ENCODE data around the gene NCBP3. TPM values are rescaled to one million over a fixed set of nuclear protein-coding genes. Genes with fewer than 3 reads are reported as not detected.

Gene NCBP3
- total RNA-seq, 4 donors from 2014 or later = 9.5 to 15.2 (median 14.5) TPM

GRCh38 chr17:3884188-3884587, 38.1 kb upstream of the NCBP3 start:
- H3K4me1 ChIP-seq = peaks cover 11 to 17% of the 10 kb centered on the region in 2 donors
- H3K36me3 ChIP-seq = no peaks in the 10 kb centered on the region
- no peak for DNase-seq
- H3K9me3 ChIP-seq = no peaks in the 10 kb centered on the region
- intact Hi-C loops (cut with DNase I; ENCODE audit: low total_unique reads) = no loop called here
- ATAC-seq = no peak
- no peaks in the 10 kb centered on the region for H3K27me3 ChIP-seq
- no peak overlapping the region for H3K4me3 ChIP-seq
- TF ChIP-seq POLR2A (IDR thresholded peaks at IDR 0.05) (no peak), CTCF (IDR thresholded peaks at IDR 0.05 in 4 of 5, conservative IDR thresholded peaks at IDR 0.05 in 1 of 5) (no peak)
- in situ Hi-C loops (cut with MboI; ENCODE audit: low sequenced_read_pairs in 4 of 4) = no loop called here
- H3K27ac ChIP-seq = no peak overlapping the region

GRCh38 chr17:3882276-3882675, 36.2 kb upstream of the NCBP3 start:
- no peaks in the 10 kb centered on the region for H3K36me3 ChIP-seq
- ATAC-seq (no peak), DNase-seq (no peak)
- H3K9me3 ChIP-seq = no peaks in the 10 kb centered on the region
- H3K27me3 ChIP-seq = no peaks in the 10 kb centered on the region
- intact Hi-C loops (cut with DNase I; ENCODE audit: low total_unique reads) (no loop called here), in situ Hi-C loops (cut with MboI; ENCODE audit: low sequenced_read_pairs in 4 of 4) (no loop called here)
- peaks cover 7 to 10% of the 10 kb centered on the region in 2 donors for H3K4me1 ChIP-seq
- no peak overlapping the region for H3K27ac ChIP-seq
- TF ChIP-seq POLR2A (IDR thresholded peaks at IDR 0.05) (no peak), CTCF (IDR thresholded peaks at IDR 0.05 in 4 of 5, conservative IDR thresholded peaks at IDR 0.05 in 1 of 5) (no peak)
- H3K4me3 ChIP-seq = no peak overlapping the region

- no peak for ATAC-seq
- in situ Hi-C loops (cut with MboI; ENCODE audit: low sequenced_read_pairs in 4 of 4) (no loop called here), intact Hi-C loops (cut with DNase I; ENCODE audit: low total_unique reads) (no loop called here)
- no peaks in the 10 kb centered on the region for H3K27me3 ChIP-seq
- TF ChIP-seq CTCF (IDR thresholded peaks at IDR 0.05 in 4 of 5, conservative IDR thresholded peaks at IDR 0.05 in 1 of 5) (no peak), POLR2A (IDR thresholded peaks at IDR 0.05) (no peak)
- no peak for DNase-seq
- no peak overlapping the region for H3K4me3 ChIP-seq
- no peaks in the 10 kb centered on the region for H3K9me3 ChIP-seq
- H3K36me3 ChIP-seq = no peaks in the 10 kb centered on the region
- no peak overlapping the region for H3K27ac ChIP-seq
- H3K4me1 ChIP-seq = peaks cover 11 to 18% of the 10 kb centered on the region in 2 donors
Observed at GRCh38 chr17:3880983-3881382, 34.9 kb upstream of the NCBP3 start.

GRCh38 chr17:3879591-3880417, 33.8 kb upstream of the NCBP3 start:
- H3K27ac ChIP-seq = peak overlapping the region in 3 of 4 donors; percentile 33 to 55 (median 40)
- DNase-seq = no peak
- H3K9me3 ChIP-seq = no peaks in the 10 kb centered on the region
- no peaks in the 10 kb centered on the region for H3K36me3 ChIP-seq
- peak in 1 of 2 donors; percentile 10 for ATAC-seq
- peaks cover 11 to 18% of the 10 kb centered on the region in 2 donors for H3K4me1 ChIP-seq
- no peak for TF ChIP-seq POLR2A (IDR thresholded peaks at IDR 0.05)
- TF ChIP-seq CTCF (IDR thresholded peaks at IDR 0.05 in 4 of 5, conservative IDR thresholded peaks at IDR 0.05 in 1 of 5) = no peak
- H3K4me3 ChIP-seq = no peak overlapping the region
- intact Hi-C loops (cut with DNase I; ENCODE audit: low total_unique reads) (no loop called here), in situ Hi-C loops (cut with MboI; ENCODE audit: low sequenced_read_pairs in 4 of 4) (no loop called here)
- H3K27me3 ChIP-seq = no peaks in the 10 kb centered on the region

Data from gastrocnemius medialis (tissue), 4 donors.